HG03575 (cell line): ENCODE results near the gene C2orf80.
"Not testable (repeated sequence)": the region's sequence is repeated elsewhere in the genome, so short reads cannot be mapped to it uniquely, and the experiment has no call there.

Experiments used
- ATAC-seq: cut with Tn5 transposase; IDR thresholded peaks from one replicate; pipeline ENCODE4 v1.9.1; 2021; ENCODE audit not compliant: unreplicated experiment, insufficient number of reproducible peaks, low FRiP score; ENCODE audit errors: extremely low read depth

C2orf80 gene

DNA sequence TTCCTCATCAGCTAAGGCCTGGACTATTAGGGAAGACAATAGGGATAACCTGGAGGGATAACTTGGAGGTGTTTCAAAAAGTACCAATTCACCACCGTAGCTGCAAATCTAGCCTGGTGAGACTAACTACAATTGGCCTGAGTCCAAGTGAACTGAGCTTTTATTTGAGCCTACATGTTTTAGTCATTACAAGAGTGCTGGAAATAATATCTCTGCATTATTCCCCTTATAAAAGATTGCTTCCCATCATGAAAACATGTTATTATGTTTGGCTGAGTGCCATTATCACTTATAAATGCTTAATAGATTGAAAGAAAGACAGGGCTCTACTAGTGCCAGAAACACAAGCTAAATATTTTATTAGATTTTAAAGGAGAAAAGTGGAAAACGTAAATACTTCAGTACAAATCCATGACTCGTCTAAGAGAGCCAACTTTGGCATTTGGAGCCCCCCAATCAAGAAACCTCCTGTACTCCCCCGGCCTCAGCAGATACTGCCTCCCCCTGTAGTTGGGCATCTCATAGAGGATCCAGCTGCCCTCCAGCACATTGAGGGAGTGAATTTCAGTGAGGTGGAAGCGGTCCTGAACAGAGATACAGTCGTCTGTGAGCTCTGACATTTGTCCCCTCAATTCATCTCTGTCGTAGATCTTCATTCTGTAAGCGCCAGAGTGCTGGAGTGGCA, 47.4 kb downstream of the C2orf80 start:
- ATAC-seq, result no peak

DNA sequence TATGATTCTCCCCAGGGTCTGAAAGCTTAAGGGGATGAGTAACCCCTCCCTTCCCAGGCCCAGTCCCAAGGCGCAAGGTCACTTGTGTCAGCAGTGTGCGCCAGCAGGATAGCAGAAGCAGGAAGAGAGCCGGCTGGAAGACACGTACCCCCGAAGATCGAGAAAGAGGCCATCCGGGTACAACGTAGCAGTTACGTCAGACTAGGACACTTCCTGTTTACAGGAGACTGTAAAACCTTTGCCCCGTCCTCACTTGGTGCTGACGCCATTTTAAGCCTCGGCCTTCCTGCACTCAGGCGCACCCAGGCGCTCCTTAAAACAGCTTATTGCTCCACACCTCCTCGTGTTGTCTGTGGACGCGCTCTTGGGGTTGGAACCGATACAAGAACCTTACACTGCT, 50.4 kb downstream of the C2orf80 start:
- ATAC-seq, result no peak

DNA sequence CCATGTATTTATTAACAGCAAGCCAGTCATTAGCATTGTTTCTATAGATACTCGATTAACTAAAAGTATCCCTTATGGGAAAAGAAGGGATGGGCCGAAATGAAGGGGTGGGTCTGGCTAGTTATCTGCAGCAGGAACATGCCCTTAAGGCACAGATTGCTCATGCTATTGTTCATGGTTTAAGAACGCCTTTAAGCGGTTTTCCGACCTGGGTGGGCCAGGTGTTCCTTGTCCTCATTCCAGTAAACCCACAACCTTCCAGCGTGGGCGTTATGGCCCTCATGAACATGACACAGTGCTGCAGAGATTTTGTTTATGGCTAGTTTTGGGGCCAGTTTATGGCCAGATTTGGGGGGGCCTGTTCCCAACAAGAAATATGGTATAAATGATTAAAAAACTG, 51.5 kb downstream of the C2orf80 start:
- ATAC-seq, result not testable (repeated sequence)

DNA sequence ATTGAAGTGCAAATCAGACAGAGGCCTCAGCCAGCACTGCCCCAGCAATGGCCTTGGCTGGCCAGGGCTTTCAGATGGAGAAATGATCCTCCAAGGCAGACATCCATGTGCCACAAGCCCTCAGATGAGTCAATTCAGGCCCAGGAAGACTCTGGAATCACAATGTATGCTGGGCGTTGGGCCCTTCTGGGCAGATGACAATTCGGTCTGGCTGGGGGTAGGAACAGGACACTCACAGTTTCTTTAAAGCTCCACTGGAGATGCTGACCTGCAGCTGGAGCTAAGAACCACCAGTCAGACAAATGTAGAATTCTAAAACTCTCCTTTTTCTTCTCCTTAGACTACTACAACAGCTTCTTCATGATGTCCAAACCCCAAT, 53.1 kb downstream of the C2orf80 start:
- no peak for ATAC-seq

DNA sequence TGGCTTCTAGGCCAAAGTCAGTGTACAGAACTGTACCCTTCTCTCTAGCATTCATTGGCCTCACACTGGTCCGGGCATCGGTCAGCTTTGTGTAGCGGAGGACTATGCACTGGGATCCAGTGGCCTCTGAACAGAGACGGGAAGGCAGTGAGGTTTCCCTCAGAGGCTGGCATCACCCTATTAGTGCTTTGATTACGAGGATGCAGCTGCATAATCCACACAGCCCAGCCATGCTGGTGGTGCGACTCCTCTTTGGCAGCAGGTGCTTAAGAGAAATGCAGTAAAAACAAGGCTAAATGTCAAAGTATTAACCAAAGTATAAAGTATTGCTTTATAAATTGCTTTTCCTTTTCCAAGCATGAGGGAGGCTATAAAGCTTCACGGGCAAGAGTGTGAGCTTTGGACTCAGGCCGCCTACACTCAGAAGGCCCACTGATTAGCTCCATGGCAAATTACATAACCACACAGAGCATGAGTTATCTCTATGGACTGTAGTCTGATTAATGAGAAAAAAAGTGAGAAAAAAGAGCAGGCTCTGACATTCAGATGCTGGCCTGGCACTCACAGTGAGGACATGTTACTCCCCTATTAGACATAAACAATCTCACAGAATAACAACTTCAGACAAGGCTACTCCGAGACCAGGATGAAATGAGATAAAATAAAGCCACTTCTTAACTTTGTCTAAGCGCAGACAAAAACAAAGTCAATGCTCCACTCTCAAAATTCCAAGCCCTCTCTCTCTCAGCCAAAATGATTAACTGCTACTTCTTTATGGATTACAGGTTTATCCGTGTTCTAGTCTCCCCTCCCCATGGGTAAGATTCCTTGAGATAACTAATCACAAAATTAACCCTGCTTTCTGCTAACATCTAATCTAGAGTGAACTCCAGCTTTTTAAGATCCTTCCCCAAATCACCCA, 53.8 kb downstream of the C2orf80 start:
- ATAC-seq, result no peak

DNA sequence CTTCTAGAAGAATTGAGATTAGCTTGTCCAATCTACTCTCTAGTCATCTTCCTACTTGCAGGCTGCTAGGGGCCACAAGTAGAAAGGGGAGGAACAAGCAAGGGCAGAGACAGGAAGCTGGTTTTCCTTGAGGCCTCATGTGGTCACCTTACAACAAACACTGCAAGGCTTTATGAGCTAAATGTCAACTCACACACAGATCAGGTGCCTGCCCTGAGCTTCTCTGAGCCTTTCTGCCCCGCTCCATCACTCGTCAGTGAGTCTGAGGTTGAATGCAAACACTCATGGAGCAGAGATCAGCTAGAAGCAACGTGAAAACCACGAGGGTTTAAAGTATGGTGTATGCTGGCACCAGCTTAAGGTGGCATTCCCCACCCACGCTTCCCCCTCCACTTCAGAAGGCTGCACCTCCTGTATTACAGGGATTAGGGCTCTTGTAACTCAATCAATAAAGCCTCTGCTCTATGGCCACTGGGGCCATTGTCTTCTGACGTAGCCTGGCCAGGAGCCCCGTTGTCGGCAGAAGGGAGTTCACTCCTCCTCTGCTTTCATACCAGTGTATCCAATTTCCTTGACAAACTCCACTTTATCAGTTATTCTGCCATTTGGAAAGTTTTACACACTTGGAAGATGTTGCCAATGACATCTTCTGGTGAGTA, 54.8 kb downstream of the C2orf80 start:
- no peak for ATAC-seq

DNA sequence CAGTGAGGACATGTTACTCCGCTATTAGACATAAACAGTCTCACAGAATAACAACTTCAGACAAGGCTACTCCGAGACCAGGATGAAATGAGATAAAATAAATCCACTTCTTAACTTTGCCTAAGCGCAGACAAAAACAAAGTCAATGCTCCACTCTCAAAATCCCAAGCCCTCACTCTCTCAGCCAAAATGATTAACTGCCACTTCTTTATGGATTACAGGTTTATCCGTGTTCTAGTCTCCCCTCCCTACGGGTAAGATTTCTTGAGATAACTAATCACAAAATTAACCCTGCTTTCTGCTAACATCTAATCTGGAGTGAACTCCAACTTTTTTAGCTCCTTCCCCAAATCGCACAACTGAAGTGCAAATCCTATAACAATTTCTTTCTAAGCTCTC, 59.1 kb downstream of the C2orf80 start:
- ATAC-seq, result no peak

DNA sequence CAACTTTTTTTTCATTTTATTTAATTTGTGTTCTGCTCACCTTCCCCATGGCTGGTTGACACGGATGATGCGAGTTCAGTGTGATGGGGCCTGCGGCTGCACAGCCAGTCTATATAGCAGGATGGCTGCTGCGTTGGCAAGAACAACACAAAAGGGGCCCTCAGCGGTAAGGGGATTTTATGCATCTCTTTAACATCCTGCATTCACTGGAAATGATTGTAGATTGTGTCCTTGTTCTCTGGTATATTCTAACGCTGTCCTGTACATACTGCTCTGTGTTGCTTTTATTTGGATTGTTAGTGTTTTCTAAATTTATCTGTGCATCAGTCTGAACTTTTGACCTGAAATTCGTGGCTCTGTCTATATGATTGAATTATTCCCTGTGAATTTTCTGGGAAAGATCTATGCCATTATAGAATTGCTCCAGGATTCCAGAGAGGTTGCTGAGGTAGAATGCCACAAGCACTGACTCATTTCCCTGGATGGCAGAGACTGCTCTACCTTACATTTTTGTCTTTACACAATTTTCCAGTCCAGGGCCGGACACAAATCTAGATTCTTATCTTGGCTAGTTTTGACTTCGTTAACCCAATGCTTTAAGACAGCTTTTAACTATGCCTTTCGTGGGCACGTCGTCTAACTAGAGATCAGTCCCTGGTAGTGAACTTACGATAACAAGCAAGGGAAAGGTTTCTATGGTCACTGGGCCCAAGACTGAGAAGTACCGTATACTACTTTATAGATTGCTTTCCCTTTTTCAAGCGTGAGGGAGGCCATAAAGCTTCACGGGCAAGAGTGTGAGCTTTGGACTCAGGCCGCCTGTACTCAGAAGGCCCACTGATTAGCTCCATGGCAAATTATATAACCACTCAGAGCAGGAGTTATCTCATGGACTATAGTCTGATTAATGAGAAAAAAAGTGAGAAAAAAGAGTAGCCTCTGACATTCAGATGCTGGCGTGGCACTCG, 59.8 kb downstream of the C2orf80 start, which contains the start of gene CRYGC:
Gene CRYGC, minus strand, starts transcription at position 85 of the 968 bp plus-strand sequence. Its CDS starts 36 bp downstream, at position 49.
- ATAC-seq, result no peak

DNA sequence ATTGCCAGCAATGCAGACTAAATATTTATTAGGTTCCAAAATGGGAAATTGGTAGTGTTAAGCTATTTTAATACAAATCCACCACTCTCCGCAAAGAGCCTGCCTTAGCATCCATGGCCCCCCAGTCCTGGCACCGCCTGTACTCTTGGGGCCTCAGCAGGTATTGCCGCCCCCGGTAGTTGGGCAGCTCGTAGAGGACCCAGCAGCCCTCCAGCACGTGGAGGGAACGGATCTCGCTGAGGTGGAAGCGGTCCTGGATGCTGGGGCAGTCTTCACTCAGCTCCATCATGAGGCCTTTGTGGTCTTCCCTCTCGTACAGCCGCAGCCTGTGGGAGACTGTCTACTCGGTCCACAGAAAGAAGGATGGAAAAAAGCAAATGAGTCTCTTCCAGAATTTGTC, 61.7 kb downstream of the C2orf80 start:
- ATAC-seq, result no peak

DNA sequence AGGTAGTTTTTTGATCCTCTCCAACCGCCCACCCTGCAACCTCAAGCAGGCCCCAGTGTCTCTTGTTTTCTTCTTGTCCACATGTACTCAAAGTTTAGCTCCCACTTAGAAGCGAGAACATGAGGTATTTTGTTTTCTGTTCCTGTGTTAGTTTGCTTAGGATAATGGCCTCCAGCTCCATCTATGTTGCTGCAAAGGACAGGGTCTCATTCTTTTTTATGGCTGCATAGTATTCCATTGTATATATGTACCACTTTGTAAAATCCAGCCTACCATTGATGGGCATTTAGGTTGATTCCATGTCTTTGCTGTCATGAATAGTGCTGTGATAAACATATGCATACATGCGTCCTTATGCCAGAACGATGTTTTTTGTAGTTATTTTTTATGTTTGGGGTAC, 62.7 kb downstream of the C2orf80 start:
- no peak for ATAC-seq

DNA sequence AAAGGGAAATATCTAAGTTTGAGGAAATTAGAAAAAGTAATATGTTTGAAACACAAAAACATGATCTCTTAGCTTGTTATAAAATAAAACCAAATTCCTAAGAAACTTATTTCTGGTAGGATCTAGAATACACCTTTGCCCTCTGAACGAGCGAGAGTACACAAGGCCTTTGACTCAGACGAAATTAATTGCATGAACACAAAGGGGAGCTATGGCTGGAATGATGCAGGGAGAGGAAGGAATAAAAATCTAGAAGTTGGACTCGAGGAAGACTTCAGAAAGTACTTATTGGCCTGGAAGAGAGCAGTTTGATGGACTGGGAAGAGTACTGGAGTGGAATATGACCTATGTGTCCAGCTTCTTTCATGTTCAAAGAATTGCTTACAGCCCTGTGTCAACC, 64.6 kb downstream of the C2orf80 start:
- ATAC-seq, result no peak

DNA sequence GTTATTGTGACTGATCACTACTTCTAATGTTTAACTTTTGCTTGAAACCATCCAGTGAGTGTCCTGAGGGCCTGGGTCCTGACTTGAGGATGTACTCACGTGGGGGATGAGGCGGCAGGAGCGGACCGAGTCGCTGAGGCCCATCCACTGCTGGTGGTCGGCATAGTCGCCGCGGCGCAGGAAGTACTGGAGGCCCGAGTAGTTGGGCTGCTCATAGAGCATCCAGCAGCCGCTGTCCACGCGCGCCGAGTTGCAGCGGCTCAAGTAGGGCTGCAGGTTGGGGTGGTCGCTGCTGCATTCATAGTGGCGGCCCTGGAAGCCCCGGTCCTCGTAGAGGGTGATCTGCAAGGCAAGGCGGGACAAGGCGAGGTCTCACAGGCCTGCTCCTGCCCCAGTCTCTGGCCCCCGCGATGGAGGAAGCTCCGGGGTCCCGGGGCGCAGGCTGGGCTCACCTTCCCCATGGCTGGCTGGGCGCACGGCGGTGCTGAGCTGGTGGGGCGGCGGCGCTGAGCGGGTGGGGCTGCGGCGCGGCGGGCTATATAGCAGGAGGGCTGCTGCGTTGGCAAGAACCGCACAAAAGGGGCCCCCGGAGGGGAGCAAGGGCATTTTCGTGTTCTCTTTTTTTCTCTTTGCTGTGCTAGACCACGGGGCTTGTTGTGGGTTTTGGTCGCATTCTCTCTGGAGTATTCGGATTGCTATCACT, 65.7 kb downstream of the C2orf80 start, which contains the start of gene CRYGD:
Gene CRYGD, minus strand, starts transcription at position 512 of the 703 bp plus-strand sequence. Its CDS starts 51 bp downstream, at position 461.
- not testable (repeated sequence) for ATAC-seq

DNA sequence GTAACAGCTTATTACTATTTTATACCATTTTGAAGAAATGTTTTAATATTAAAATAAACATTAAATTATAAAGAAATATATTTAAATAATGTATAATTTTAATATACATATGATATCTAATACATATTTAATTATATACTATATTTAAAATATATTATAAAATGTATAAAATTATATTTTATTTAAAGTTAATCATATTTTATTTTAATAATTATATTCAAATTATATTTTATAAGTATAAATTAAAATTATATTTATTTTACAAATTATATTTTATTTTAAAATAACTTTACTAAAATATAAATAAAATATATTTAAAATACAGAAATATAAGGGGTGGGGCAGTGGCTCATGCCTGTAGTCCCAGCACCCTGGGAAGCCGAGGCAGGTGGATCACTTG, 67.6 kb downstream of the C2orf80 start:
- no peak for ATAC-seq

DNA sequence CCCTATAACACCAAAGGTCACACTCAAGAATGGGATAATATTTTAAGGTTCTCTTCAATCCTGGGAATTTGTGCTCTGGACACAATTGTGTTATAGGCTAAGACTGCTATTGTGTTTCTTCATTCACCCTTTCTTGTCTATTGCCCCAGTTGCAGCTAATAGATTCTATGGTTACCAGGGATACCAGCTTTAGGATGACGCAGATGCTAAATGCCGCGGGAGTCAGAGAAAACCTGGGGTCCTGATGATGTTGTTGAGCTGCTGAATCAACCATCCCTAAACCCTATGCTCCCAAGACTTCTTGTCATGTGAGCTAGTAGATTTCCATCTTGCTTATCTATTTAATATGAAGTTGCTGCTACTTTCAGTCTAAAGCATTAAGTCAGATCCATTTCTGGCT, 70.9 kb downstream of the C2orf80 start:
- ATAC-seq, result no peak

DNA sequence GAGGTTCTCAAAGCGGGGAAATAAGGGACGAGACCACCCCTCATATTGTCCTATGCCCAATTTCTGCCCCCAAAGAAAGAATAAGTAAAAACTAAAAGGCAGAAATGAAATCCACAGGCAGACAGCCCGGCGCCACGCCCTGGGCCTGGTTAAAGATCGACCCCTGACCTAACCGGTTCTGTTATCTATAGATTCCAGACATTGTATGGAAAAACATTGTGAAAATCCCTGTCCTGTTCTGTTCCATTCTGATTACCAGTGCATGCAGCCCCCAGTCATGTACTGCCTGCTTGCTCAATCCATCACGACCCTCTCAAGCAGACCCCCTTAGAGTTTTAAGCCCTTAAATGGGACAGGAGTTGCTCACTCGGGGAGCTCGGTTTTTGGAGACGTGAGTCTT, 72.4 kb downstream of the C2orf80 start:
- not testable (repeated sequence) for ATAC-seq
